Osteocyte (in vitro differentiated cells): ENCODE measurements around the gene ARR3. TPM values are rescaled to one million over a fixed set of nuclear protein-coding genes. Genes with fewer than 3 reads are reported as not detected.

ENCODE experiments used
- DNase-seq: peaks from one replicate; pipeline ENCODE4 v3.0.0; 2021; ENCODE audit warnings: mixed read lengths; ENCODE audit not compliant: unreplicated experiment; ENCODE audit errors: extremely low spot score
- H3K27ac Mint-ChIP-seq: one replicate; pipeline ENCODE4 v1.8.0; 2021; ENCODE audit warnings: mild to moderate bottlenecking, mixed read lengths; ENCODE audit not compliant: unreplicated experiment
- H3K27me3 Mint-ChIP-seq: one replicate; pipeline ENCODE4 v1.8.0; 2021; ENCODE audit warnings: mixed read lengths; ENCODE audit not compliant: unreplicated experiment
- H3K36me3 Mint-ChIP-seq: one replicate; pipeline ENCODE4 v1.8.0; 2021; ENCODE audit warnings: mixed read lengths; ENCODE audit not compliant: unreplicated experiment
- H3K4me1 Mint-ChIP-seq: one replicate; pipeline ENCODE4 v1.8.0; 2021; ENCODE audit warnings: mixed read lengths; ENCODE audit not compliant: unreplicated experiment
- H3K4me3 Mint-ChIP-seq: one replicate; pipeline ENCODE4 v1.8.0; 2021; ENCODE audit warnings: mild to moderate bottlenecking, moderate library complexity, mixed read lengths; ENCODE audit not compliant: unreplicated experiment
- H3K9me3 Mint-ChIP-seq: one replicate; pipeline ENCODE4 v1.8.0; 2021; ENCODE audit warnings: mixed read lengths; ENCODE audit not compliant: unreplicated experiment
- total RNA-seq: library from RNA; stranded (reverse); gene quantifications from 2 replicates; pipeline ENCODE4 v1.2.1, GENCODE V29; 2021
- TF ChIP-seq, protein P1 (sequence below): fragments of 200-600 bp; sonication (generic); IDR thresholded peaks from 2 replicates; pipeline ENCODE4 v1.5.0; 2021; ENCODE audit warnings: antibody characterized with exemption, mild to moderate bottlenecking, moderate library complexity

The ARR3 gene
- total RNA-seq, 1 donor from 2014 or later: not detected

DNA sequence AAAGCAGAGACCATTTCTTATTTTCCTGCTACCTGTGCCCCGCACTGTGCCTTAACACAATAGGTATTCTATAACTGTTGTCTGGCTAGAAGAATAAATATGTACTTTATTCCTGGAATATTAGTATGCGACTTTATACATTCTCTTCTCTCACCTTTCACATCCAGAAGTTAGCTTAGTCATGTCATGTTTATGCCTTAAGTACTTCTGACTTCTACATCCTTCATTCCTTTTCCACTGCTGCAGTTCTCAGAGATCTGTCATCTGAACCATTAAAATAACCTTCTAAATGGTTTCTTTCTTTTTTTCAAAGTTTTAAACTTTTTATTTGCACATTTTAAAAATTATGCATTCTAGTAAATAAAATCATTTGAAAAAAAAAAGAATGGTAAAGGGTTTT, 56.2 kb downstream of the ARR3 start:
- H3K36me3 Mint-ChIP-seq: no peaks in the 10 kb centered on the region
- no peak overlapping the region for H3K4me3 Mint-ChIP-seq
- TF ChIP-seq, protein P1, sequence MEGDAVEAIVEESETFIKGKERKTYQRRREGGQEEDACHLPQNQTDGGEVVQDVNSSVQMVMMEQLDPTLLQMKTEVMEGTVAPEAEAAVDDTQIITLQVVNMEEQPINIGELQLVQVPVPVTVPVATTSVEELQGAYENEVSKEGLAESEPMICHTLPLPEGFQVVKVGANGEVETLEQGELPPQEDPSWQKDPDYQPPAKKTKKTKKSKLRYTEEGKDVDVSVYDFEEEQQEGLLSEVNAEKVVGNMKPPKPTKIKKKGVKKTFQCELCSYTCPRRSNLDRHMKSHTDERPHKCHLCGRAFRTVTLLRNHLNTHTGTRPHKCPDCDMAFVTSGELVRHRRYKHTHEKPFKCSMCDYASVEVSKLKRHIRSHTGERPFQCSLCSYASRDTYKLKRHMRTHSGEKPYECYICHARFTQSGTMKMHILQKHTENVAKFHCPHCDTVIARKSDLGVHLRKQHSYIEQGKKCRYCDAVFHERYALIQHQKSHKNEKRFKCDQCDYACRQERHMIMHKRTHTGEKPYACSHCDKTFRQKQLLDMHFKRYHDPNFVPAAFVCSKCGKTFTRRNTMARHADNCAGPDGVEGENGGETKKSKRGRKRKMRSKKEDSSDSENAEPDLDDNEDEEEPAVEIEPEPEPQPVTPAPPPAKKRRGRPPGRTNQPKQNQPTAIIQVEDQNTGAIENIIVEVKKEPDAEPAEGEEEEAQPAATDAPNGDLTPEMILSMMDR: no peak
- no peaks in the 10 kb centered on the region for H3K27me3 Mint-ChIP-seq
- H3K9me3 Mint-ChIP-seq: peaks cover 8% of the 10 kb centered on the region
- no peak overlapping the region for H3K27ac Mint-ChIP-seq
- H3K4me1 Mint-ChIP-seq: peaks cover 4% of the 10 kb centered on the region
- DNase-seq: no peak

DNA sequence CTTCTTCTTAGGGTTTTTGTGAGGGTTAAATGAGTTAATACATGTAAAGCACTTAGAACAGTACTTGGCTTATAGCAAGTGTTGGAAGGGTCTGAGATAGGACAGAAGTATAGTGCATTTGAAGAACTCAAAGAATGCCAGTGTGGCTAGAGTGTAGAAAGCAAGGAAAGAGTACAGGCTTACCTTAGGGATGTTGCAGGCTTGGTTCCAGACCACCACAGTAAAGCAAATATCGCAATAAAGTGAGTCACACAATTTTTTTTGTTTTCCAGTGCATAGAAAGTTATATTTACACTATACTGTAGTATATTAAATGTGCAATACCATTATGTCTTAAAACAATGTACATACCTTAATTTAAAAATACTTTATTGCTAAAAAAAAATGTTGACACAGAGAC, 63.0 kb downstream of the ARR3 start:
- H3K9me3 Mint-ChIP-seq: peaks cover 15% of the 10 kb centered on the region
- no peak for DNase-seq
- no peak overlapping the region for H3K4me3 Mint-ChIP-seq
- TF ChIP-seq, protein P1: no peak
- no peaks in the 10 kb centered on the region for H3K27me3 Mint-ChIP-seq
- H3K4me1 Mint-ChIP-seq: peaks cover 4% of the 10 kb centered on the region
- no peaks in the 10 kb centered on the region for H3K36me3 Mint-ChIP-seq
- no peak overlapping the region for H3K27ac Mint-ChIP-seq

Other genes with a start within 250 kb of the ARR3 start
- not detected in 2 replicates for gene AWAT2, start 218.4 kb upstream of the ARR3 start, total RNA-seq
- gene OTUD6A, start 205.9 kb upstream of the ARR3 start, total RNA-seq: not detected in 2 replicates
- gene IGBP1, start 134.9 kb upstream of the ARR3 start, total RNA-seq: 49.4 and 51.3 TPM in 2 replicates
- not detected in 2 replicates for gene DGAT2L6, start 90.9 kb upstream of the ARR3 start, total RNA-seq
- gene AWAT1, start 33.7 kb upstream of the ARR3 start, total RNA-seq: not detected in 2 replicates
- 0.27 TPM in 1 of 2 replicates, not detected in the other for gene P2RY4, start 8.1 kb upstream of the ARR3 start, total RNA-seq
- gene RAB41, start 13.8 kb downstream of the ARR3 start, total RNA-seq: not detected in 2 replicates
- gene PDZD11, start 21.6 kb downstream of the ARR3 start, total RNA-seq: 46.9 and 50.6 TPM in 2 replicates
- gene KIF4A, start 21.8 kb downstream of the ARR3 start, total RNA-seq: 5.9 and 6.1 TPM in 2 replicates
- not detected in 2 replicates for gene GDPD2, start 155.0 kb downstream of the ARR3 start, total RNA-seq
- gene DLG3, start 176.5 kb downstream of the ARR3 start, total RNA-seq: 9.7 and 12.5 TPM in 2 replicates